Endothelial cell of umbilical vein (primary cell): ENCODE measurements around the gene MCF2L. TPM values are rescaled to one million over a fixed set of nuclear protein-coding genes. Genes with fewer than 3 reads are reported as not detected.
A peak's percentile ranks its signal among the peaks of the same experiment; 100 is the strongest.

Source experiments
- BruUV-seq: library from RNA; stranded (reverse); fragments of 400-500 nt; replicated peaks from 2 replicates; lab custom pipeline; 2021; lab: Mats Ljungman, UMichigan
- CTCF ChIA-PET: fragments of 300-600, 350-600 bp; sonication (Branson Sonifier 250); formaldehyde crosslinking; loops from one replicate; lab custom pipeline; 2021; ENCODE audit warnings: antibody characterized with exemption, inconsistent platforms; lab: Charles Lee
- POLR2A ChIA-PET: fragments of 300-600, 350-600 bp; sonication (Branson Sonifier 250); formaldehyde crosslinking; loops from one replicate; lab custom pipeline; 2021; ENCODE audit warnings: antibody characterized with exemption, inconsistent platforms; lab: Charles Lee
- DNase-seq: peaks from one replicate; pipeline ENCODE4 v3.0.0-alpha.2; 2011; ENCODE audit warnings: low read depth, low spot score
- FAIRE-seq: peaks from 2 replicates; lab custom pipeline; 2011; peaks lifted over from hg19 to GRCh38; lab: Jason Lieb, UNC
- H2AFZ ChIP-seq: 2 replicates; pipeline ENCODE4 v1.6.0; 2012; ENCODE audit warnings: low read depth, low read length, control low read depth, inconsistent platforms
- H3K27ac ChIP-seq: 2 replicates; pipeline ENCODE4 v1.5.1; 2011; ENCODE audit warnings: low read depth, mild to moderate bottlenecking, control low read depth, low read length, moderate library complexity; ENCODE audit not compliant: insufficient read depth
- H3K27me3 ChIP-seq, 2 experiments: 2 replicates each; pipeline versions ENCODE4 v1.6.0 to v1.6.1; 2011; ENCODE audit warnings: low read length in 2 of 2, mixed read lengths in 1 of 2; ENCODE audit not compliant: control insufficient read depth in 2 of 2, insufficient read depth in 2 of 2
- H3K36me3 ChIP-seq, 2 experiments: 2 replicates in 1 of 2; 3 replicates in 1 of 2; pipeline ENCODE4 v1.5.1; 2011; ENCODE audit warnings: low read length in 2 of 2, mild to moderate bottlenecking in 1 of 2, moderate library complexity in 1 of 2; ENCODE audit not compliant: control insufficient read depth in 2 of 2, insufficient read depth in 2 of 2; ENCODE audit errors: extremely low read depth in 1 of 2
- H3K4me1 ChIP-seq: 3 replicates; pipeline ENCODE4 v1.5.1; 2011; ENCODE audit warnings: mild to moderate bottlenecking, low read length; ENCODE audit not compliant: control insufficient read depth, insufficient read depth; ENCODE audit errors: extremely low read depth
- H3K4me2 ChIP-seq: 2 replicates; pipeline ENCODE4 v1.6.1; 2011; ENCODE audit warnings: low read length, control low read depth, mixed read lengths; ENCODE audit not compliant: insufficient read depth
- H3K4me3 ChIP-seq, 3 experiments: fragments of 200-600 bp in 1 of 3; sonication (generic), shearing (Covaris generic) in 1 of 3; replicated peaks in 1 of 3; 2 replicates each; pipeline ENCODE4 v1.5.1; 2011 to 2016; ENCODE audit warnings: control low read depth in 3 of 3, low read length in 3 of 3, mild to moderate bottlenecking in 2 of 3, inconsistent platforms in 1 of 3, low read depth in 1 of 3, moderate library complexity in 1 of 3; ENCODE audit not compliant: insufficient read depth in 1 of 3
- H3K79me2 ChIP-seq: 2 replicates; pipeline ENCODE4 v1.6.0; 2012; ENCODE audit warnings: low read length, inconsistent platforms; ENCODE audit not compliant: control insufficient read depth, insufficient read depth
- H3K9ac ChIP-seq: replicated peaks from 2 replicates; pipeline ENCODE3; 2011; ENCODE audit warnings: low read length, control low read depth; ENCODE audit not compliant: insufficient read depth; ENCODE audit errors: extremely low read depth
- H3K9me1 ChIP-seq: replicated peaks from 3 replicates; pipeline ENCODE4 v1.6.0; 2011; ENCODE audit warnings: mild to moderate bottlenecking, low read length; ENCODE audit not compliant: control insufficient read depth, insufficient read depth; ENCODE audit errors: extremely low read depth
- H3K9me3 ChIP-seq: replicated peaks from 2 replicates; pipeline ENCODE4 v1.5.1; 2012; ENCODE audit warnings: low read length, inconsistent platforms; ENCODE audit not compliant: control insufficient read depth, insufficient read depth
- H4K20me1 ChIP-seq: replicated peaks from 2 replicates; pipeline ENCODE3; 2011; ENCODE audit warnings: mild to moderate bottlenecking, low read length; ENCODE audit not compliant: control insufficient read depth, insufficient read depth; ENCODE audit errors: extremely low read depth
- EZH2 ChIP-seq: IDR thresholded peaks from 2 replicates; pipeline ENCODE4 v1.6.1; 2012; ENCODE audit warnings: borderline replicate concordance, low read depth, mild to moderate bottlenecking, moderate library complexity, low read length, inconsistent platforms; ENCODE audit not compliant: severe bottlenecking
- FOS ChIP-seq: IDR thresholded peaks from 2 replicates; pipeline ENCODE4 v1.6.1; 2011; ENCODE audit warnings: mild to moderate bottlenecking, low read length, moderate library complexity, borderline replicate concordance; ENCODE audit not compliant: insufficient read depth
- GATA2 ChIP-seq: IDR thresholded peaks from 2 replicates; pipeline ENCODE4 v1.7.0; 2011; ENCODE audit warnings: low read depth, mild to moderate bottlenecking, moderate library complexity, mixed read lengths, low read length; ENCODE audit not compliant: insufficient read length, insufficient read depth
- MYC ChIP-seq: IDR thresholded peaks from one replicate; pipeline ENCODE4 v1.6.1; 2011; ENCODE audit warnings: mild to moderate bottlenecking, low read depth, low read length
- POLR2AphosphoS5 ChIP-seq: IDR thresholded peaks from 2 replicates; pipeline ENCODE4 v1.6.1; 2012; ENCODE audit warnings: low read depth, mild to moderate bottlenecking, control low read depth, low read length, moderate library complexity; ENCODE audit not compliant: insufficient read depth
- dilution Hi-C: fragments of 300-500 bp; cut with MboI; formaldehyde crosslinking; loops from one replicate; pipeline ENCODE4 v1.15.0; 2019; ENCODE audit warnings: low sequenced_read_pairs; ENCODE audit not compliant: extremely low pct_ligation_motif_present
- intact Hi-C: fragments of 100-400 bp; cut with micrococcal nuclease; formaldehyde crosslinking; loops from one replicate; pipeline ENCODE4 v1.10.0; 2022
- polyA plus RNA-seq, 4 experiments: library from polyadenylated mRNA; depleted of rRNA in 3 of 4; stranded (reverse) in 3 of 4; unstranded in 1 of 4; fragments of >200 nt; gene quantifications; 2 replicates each; pipeline versions ENCODE4 v1.2.1 to v1.2.3, GENCODE V29; 2011 to 2012; ENCODE audit warnings: missing spikeins in 1 of 4
- total RNA-seq: library from RNA; stranded (reverse); gene quantifications from 2 replicates; pipeline ENCODE4 v1.2.3, GENCODE V29; 2021
- TF ChIP-seq, protein P1 (sequence below), 2 donors: IDR thresholded peaks; 1 replicate in 1 of 2; 2 replicates in 1 of 2; pipeline ENCODE4 v1.5.1; 2011; ENCODE audit warnings: low read length in 2 of 2, mild to moderate bottlenecking in 2 of 2, moderate library complexity in 2 of 2, control low read depth in 1 of 2, inconsistent platforms in 1 of 2, low read depth in 1 of 2; ENCODE audit not compliant: insufficient read depth in 1 of 2; ENCODE audit errors: extremely low read depth in 1 of 2
- TF ChIP-seq, protein P2 (sequence below): IDR thresholded peaks from 2 replicates; pipeline ENCODE4 v1.6.1; 2011; ENCODE audit not compliant: insufficient read depth, insufficient read length

The MCF2L gene
- total and polyA plus RNA-seq, 2 donors (not counting 3 experiments of a cell fraction or from before 2014, with no cell fraction given): 0.33 to 0.58 TPM

DNA sequence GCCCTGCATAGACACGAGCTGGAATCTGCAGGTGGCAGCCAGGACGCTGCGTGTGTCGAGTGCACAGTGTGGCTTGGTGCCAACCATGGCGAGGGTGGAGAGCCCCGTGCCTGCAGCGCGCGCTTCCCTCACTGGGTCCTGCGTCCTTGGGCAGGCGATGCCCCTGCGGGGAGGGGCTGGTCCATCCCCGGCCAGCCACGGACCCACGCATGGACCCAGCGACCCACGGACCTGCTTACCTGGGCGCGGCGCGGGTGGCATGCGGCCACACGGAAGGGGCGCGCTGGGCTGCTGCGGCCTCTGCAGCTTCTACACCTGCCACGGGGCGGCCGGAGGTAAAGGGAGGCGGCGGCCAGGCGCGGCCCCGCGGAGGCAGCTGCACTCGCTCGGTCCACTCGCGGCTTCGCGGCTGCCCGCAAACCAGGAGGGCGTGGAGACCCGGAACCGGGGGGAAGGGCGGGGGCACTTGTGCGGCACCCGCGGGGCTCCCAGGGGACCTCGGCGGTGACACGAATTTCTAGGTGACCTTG is 569 bp upstream of the MCF2L start:
- H3K9ac ChIP-seq: no peak overlapping the region
- H3K4me3 ChIP-seq: no peak overlapping the region
- POLR2A ChIA-PET: no interaction called here
- no peak for FAIRE-seq
- no TSS peak for BruUV-seq
- H2AFZ ChIP-seq: no peak overlapping the region
- H3K9me1 ChIP-seq: no peaks in the 10 kb centered on the region
- no peak for TF ChIP-seq GATA2
- no peak for TF ChIP-seq MYC
- peak; percentile 12 for TF ChIP-seq EZH2
- no peak for TF ChIP-seq POLR2AphosphoS5
- TF ChIP-seq, protein P1, sequence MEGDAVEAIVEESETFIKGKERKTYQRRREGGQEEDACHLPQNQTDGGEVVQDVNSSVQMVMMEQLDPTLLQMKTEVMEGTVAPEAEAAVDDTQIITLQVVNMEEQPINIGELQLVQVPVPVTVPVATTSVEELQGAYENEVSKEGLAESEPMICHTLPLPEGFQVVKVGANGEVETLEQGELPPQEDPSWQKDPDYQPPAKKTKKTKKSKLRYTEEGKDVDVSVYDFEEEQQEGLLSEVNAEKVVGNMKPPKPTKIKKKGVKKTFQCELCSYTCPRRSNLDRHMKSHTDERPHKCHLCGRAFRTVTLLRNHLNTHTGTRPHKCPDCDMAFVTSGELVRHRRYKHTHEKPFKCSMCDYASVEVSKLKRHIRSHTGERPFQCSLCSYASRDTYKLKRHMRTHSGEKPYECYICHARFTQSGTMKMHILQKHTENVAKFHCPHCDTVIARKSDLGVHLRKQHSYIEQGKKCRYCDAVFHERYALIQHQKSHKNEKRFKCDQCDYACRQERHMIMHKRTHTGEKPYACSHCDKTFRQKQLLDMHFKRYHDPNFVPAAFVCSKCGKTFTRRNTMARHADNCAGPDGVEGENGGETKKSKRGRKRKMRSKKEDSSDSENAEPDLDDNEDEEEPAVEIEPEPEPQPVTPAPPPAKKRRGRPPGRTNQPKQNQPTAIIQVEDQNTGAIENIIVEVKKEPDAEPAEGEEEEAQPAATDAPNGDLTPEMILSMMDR (IDR thresholded peaks at IDR 0.05; ENCODE audit: extremely low read depth in 1 of 2, insufficient read depth in 1 of 2, low read depth in 1 of 2, low read length in 2 of 2): no peak
- TF ChIP-seq, protein P2, sequence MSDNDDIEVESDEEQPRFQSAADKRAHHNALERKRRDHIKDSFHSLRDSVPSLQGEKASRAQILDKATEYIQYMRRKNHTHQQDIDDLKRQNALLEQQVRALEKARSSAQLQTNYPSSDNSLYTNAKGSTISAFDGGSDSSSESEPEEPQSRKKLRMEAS: no peak
- no peak for TF ChIP-seq FOS
- no peaks in the 10 kb centered on the region for H4K20me1 ChIP-seq
- H3K4me2 ChIP-seq: no peak overlapping the region
- no peaks in the 10 kb centered on the region for H3K4me1 ChIP-seq
- H3K9me3 ChIP-seq: no peaks in the 10 kb centered on the region
- no peaks in the 10 kb centered on the region for H3K36me3 ChIP-seq
- peaks cover 31 to 38% of the 10 kb centered on the region in 2 experiments for H3K27me3 ChIP-seq
- intact Hi-C loops (no loop called here), dilution Hi-C loops (no loop called here)
- CTCF ChIA-PET: interaction anchor here (1.4 kb wide), 1 partner anchor 26 kb away, joined by 3 read pairs; no protein-coding TSS in a partner anchor
- no peak for DNase-seq
- no peaks in the 10 kb centered on the region for H3K79me2 ChIP-seq
- no peak overlapping the region for H3K27ac ChIP-seq
